Mesothelial cell of epicardium (in vitro differentiated cells): ENCODE data around the gene NAV3. TPM values are rescaled to one million over a fixed set of nuclear protein-coding genes. Genes with fewer than 3 reads are reported as not detected.

ENCODE experiments used
- DNase-seq, 2 experiments: peaks; one replicate each; pipeline ENCODE4 v3.0.0; 2021; ENCODE audit warnings: low spot score in 2 of 2; ENCODE audit not compliant: unreplicated experiment in 2 of 2
- H3K27ac Mint-ChIP-seq: 2 replicates; pipeline ENCODE4 v1.8.0; 2021; ENCODE audit warnings: mixed read lengths
- H3K27me3 Mint-ChIP-seq: 2 replicates; pipeline ENCODE4 v1.8.0; 2021; ENCODE audit warnings: low read depth, mixed read lengths
- H3K36me3 Mint-ChIP-seq: 2 replicates; pipeline ENCODE4 v1.8.0; 2021; ENCODE audit warnings: mixed read lengths
- H3K4me1 Mint-ChIP-seq: 2 replicates; pipeline ENCODE4 v1.8.0; 2021; ENCODE audit warnings: mixed read lengths
- H3K4me3 Mint-ChIP-seq: 2 replicates; pipeline ENCODE4 v1.8.0; 2021; ENCODE audit warnings: mild to moderate bottlenecking, moderate library complexity, mixed read lengths
- H3K9me3 Mint-ChIP-seq: 2 replicates; pipeline ENCODE4 v1.8.0; 2021; ENCODE audit warnings: mixed read lengths
- total RNA-seq: library from RNA; stranded (reverse); gene quantifications from 3 replicates; pipeline ENCODE4 v1.2.1, GENCODE V29; 2021
- TF ChIP-seq, protein P1 (sequence below): fragments of 200-600 bp; sonication (generic); IDR thresholded peaks from one replicate; pipeline ENCODE4 v1.5.0; 2021; ENCODE audit warnings: antibody characterized with exemption; ENCODE audit not compliant: unreplicated experiment

The NAV3 gene, protein sequence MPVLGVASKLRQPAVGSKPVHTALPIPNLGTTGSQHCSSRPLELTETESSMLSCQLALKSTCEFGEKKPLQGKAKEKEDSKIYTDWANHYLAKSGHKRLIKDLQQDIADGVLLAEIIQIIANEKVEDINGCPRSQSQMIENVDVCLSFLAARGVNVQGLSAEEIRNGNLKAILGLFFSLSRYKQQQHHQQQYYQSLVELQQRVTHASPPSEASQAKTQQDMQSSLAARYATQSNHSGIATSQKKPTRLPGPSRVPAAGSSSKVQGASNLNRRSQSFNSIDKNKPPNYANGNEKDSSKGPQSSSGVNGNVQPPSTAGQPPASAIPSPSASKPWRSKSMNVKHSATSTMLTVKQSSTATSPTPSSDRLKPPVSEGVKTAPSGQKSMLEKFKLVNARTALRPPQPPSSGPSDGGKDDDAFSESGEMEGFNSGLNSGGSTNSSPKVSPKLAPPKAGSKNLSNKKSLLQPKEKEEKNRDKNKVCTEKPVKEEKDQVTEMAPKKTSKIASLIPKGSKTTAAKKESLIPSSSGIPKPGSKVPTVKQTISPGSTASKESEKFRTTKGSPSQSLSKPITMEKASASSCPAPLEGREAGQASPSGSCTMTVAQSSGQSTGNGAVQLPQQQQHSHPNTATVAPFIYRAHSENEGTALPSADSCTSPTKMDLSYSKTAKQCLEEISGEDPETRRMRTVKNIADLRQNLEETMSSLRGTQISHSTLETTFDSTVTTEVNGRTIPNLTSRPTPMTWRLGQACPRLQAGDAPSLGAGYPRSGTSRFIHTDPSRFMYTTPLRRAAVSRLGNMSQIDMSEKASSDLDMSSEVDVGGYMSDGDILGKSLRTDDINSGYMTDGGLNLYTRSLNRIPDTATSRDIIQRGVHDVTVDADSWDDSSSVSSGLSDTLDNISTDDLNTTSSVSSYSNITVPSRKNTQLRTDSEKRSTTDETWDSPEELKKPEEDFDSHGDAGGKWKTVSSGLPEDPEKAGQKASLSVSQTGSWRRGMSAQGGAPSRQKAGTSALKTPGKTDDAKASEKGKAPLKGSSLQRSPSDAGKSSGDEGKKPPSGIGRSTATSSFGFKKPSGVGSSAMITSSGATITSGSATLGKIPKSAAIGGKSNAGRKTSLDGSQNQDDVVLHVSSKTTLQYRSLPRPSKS (N-terminal part only)
- total RNA-seq = 17.2 to 28.7 TPM (median 20.2 TPM) in 3 replicates

DNA sequence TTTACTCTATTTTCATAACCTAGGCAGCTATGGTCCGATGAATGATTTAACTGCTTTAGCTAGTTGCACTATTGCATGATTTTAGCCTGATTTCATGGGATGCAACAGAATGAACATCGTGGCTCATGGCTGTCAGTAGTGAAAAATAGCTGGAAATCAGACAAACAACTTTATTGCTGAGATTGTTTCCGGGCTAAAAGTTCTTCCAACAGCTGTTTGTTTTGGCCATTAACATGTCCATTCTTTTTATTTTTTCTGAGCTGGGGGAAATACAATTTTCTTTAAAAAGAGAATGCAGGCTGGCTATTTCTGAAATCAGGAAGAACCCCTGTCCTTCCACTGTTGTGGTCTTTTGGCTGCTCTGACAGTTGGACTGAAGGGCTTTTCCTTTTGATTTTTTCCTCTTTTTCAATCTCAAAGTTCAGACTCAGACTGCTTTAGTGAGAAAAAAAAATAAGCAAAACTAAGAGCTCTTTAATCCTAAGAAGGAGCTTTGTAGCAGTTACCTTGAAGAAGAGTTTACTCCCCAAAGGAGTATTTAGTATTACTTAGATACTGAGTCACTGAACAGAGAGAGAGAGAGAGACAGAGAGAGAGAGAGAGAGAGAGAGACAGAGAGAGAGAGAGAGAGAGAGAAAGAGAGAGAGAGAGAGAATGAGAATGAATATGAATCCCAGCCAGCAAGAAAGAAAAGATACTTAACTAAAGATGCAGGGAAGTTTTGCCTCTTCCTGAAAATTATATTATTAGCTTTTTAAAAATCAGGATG is at the start of gene NAV3:
Gene NAV3, plus strand, starts transcription at position 312 of the 769 bp plus-strand sequence. CDS start 568 bp downstream, outside the sequence.
- H3K27ac Mint-ChIP-seq = peak within 1 kb of the TSS; percentile 79
- TF ChIP-seq, protein P1, sequence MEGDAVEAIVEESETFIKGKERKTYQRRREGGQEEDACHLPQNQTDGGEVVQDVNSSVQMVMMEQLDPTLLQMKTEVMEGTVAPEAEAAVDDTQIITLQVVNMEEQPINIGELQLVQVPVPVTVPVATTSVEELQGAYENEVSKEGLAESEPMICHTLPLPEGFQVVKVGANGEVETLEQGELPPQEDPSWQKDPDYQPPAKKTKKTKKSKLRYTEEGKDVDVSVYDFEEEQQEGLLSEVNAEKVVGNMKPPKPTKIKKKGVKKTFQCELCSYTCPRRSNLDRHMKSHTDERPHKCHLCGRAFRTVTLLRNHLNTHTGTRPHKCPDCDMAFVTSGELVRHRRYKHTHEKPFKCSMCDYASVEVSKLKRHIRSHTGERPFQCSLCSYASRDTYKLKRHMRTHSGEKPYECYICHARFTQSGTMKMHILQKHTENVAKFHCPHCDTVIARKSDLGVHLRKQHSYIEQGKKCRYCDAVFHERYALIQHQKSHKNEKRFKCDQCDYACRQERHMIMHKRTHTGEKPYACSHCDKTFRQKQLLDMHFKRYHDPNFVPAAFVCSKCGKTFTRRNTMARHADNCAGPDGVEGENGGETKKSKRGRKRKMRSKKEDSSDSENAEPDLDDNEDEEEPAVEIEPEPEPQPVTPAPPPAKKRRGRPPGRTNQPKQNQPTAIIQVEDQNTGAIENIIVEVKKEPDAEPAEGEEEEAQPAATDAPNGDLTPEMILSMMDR = no peak
- no peaks in the 10 kb centered on the region for H3K9me3 Mint-ChIP-seq
- peaks cover 27% of the 10 kb centered on the region for H3K4me1 Mint-ChIP-seq
- DNase-seq = no peak
- H3K36me3 Mint-ChIP-seq = no peaks in the 10 kb centered on the region
- H3K4me3 Mint-ChIP-seq = peak within 1 kb of the TSS; percentile 66
- peaks cover 1% of the 10 kb centered on the region for H3K27me3 Mint-ChIP-seq

DNA sequence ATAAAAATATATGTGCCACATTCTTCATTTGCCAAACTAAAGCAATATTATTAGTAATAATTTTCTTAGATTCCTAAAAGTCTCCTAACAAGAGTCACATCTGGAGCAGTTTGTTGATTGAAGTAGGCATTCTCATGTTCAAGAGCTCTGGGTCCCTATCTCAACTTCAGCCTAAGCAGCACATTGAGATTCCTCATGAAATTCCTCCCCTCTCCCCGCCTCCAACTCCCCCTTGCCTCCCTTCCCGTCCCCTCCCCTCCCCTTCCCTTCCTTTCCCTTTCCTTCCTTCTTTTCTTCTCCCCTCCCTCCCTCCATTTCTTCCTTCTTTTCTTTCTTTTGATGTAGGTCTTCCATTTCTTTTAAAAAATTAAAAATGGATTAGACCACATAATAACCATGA is 48.7 kb upstream of the NAV3 start:
- Mint-ChIP-seq H3K27ac (no peak overlapping the region), H3K9me3 (no peaks in the 10 kb centered on the region), H3K4me3 (no peak overlapping the region), H3K36me3 (no peaks in the 10 kb centered on the region), H3K4me1 (no peaks in the 10 kb centered on the region), H3K27me3 (peaks cover 6% of the 10 kb centered on the region)
- TF ChIP-seq, protein P1 = no peak
- DNase-seq = no peak

DNA sequence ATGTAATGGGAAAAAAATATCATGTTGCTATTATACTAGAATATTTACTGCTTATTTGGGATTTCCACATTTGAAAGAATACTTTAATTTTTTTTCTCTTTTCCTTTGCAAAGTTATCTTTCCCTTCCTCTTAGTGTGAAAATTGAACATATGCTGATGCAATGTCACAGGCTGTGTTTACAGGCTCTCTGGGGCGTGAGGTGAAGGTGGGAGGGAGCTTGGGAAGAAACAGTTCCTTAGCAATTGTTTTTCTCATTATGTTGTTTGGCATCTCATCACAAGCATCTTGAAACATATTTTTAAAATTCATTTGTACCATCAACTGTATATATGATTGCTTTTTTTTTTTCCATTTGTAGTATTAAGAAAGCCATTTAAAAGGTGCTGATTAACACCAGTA is 47.9 kb upstream of the NAV3 start:
- H3K4me1 Mint-ChIP-seq = no peaks in the 10 kb centered on the region
- H3K4me3 Mint-ChIP-seq = no peak overlapping the region
- peaks cover 6% of the 10 kb centered on the region for H3K27me3 Mint-ChIP-seq
- no peak for DNase-seq
- H3K27ac Mint-ChIP-seq = no peak overlapping the region
- H3K9me3 Mint-ChIP-seq = no peaks in the 10 kb centered on the region
- TF ChIP-seq, protein P1 = no peak
- no peaks in the 10 kb centered on the region for H3K36me3 Mint-ChIP-seq

DNA sequence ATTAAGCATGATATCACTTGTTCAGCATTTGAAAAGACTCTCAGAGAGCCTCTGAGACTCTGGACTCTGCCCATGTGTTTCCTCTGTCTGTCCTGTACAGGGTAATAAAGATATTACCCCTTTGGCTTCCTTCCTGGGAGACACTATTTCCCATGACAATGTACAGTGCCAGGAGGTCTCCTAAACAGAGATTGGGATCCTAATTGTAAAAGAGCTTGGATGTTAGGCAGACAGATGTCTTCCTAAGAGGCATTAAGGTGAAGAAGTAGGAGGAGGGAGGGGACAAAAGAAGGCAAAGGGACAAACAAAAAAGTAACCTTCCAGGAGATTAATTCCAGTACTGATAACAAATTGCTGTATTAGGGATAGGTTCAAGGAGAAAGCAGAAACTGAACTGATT is 45.5 kb upstream of the NAV3 start:
- TF ChIP-seq, protein P1 = no peak
- no peaks in the 10 kb centered on the region for H3K36me3 Mint-ChIP-seq
- peaks cover 6% of the 10 kb centered on the region for H3K27me3 Mint-ChIP-seq
- DNase-seq = no peak
- H3K27ac Mint-ChIP-seq = no peak overlapping the region
- H3K4me1 Mint-ChIP-seq = peaks cover 5% of the 10 kb centered on the region
- H3K4me3 Mint-ChIP-seq = no peak overlapping the region
- no peaks in the 10 kb centered on the region for H3K9me3 Mint-ChIP-seq

DNA sequence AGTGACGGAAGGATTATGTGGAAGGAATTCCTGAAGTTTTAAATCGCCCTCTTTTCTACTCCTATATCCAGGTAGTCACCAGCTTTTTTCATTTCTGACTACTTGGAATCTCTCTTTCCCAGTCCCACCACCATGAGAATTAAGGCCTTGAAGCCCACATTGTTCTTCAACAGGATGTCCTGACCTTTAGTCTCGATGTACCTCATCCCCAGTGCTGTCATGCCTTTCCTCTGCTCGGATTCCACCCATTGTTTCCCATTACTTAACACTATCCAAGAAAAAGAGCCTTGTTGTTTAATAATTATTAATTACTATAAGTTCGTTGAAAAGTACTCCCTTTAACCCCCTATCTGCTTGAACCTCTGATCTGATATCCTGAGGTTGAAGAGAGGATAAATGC is 44.0 kb upstream of the NAV3 start:
- Mint-ChIP-seq H3K9me3 (no peaks in the 10 kb centered on the region), H3K4me1 (peaks cover 5% of the 10 kb centered on the region), H3K27ac (no peak overlapping the region), H3K4me3 (no peak overlapping the region), H3K27me3 (peaks cover 6% of the 10 kb centered on the region), H3K36me3 (no peaks in the 10 kb centered on the region)
- TF ChIP-seq, protein P1 = no peak
- DNase-seq = no peak
